Activated CD4-positive, CD25-positive, alpha-beta regulatory T cell treated with anti-CD3 and anti-CD28 coated beads, Interleukin-2, amount 50 U/mL, for 24 hours (primary cell): ENCODE data around the gene CDK4.

Experiments
- ATAC-seq, 2 donors: fragments of 150-1000 bp; cut with Tn5 transposase; one replicate each; pipeline ENCODE4 v1.10.0; 2021; ENCODE audit warnings: mild to moderate bottlenecking in 1 of 2, moderate library complexity in 1 of 2

CDK4 gene

GRCh38 chr12:57737467-57738460, 14.3 kb downstream of the CDK4 start:
- no peak for ATAC-seq

- ATAC-seq = no peak
These were observed 15.2 kb downstream of the CDK4 start for GRCh38 chr12:57736741-57737466.

- no peak for ATAC-seq
These were observed 16.0 kb downstream of the CDK4 start for GRCh38 chr12:57735952-57736740.

- no peak for ATAC-seq
These were observed 16.8 kb downstream of the CDK4 start for GRCh38 chr12:57735198-57735855.

- no peak for ATAC-seq
These were observed 17.5 kb downstream of the CDK4 start for GRCh38 chr12:57734591-57734990.

- no peak for ATAC-seq
These were observed 18.2 kb downstream of the CDK4 start for GRCh38 chr12:57733928-57734327.

GRCh38 chr12:57732726-57733593, 19.1 kb downstream of the CDK4 start:
- ATAC-seq = no peak

- no peak for ATAC-seq
These were observed 19.8 kb downstream of the CDK4 start for GRCh38 chr12:57732270-57732669.

- ATAC-seq = no peak
These were observed 20.6 kb downstream of the CDK4 start for GRCh38 chr12:57731411-57732080.

- ATAC-seq = no peak
These were observed 21.6 kb downstream of the CDK4 start for GRCh38 chr12:57730336-57731067.

- no peak for ATAC-seq
These were observed 22.7 kb downstream of the CDK4 start for GRCh38 chr12:57729321-57729844.

GRCh38 chr12:57727758-57728395, 24.2 kb downstream of the CDK4 start:
- ATAC-seq = no peak

GRCh38 chr12:57726884-57727757, 25.0 kb downstream of the CDK4 start:
- no peak for ATAC-seq

GRCh38 chr12:57726151-57726883, 25.8 kb downstream of the CDK4 start:
- no peak for ATAC-seq

GRCh38 chr12:57725851-57726150, 26.3 kb downstream of the CDK4 start:
- ATAC-seq = no peak

GRCh38 chr12:57724936-57725740, 27.0 kb downstream of the CDK4 start:
- ATAC-seq = no peak
